Cerebellar nuclear complex (tissue), 1 donor: ENCODE measurements around the gene SSBP3.

Experiments
- DNase-seq, 2 experiments: peaks; one replicate each; lab custom pipeline; 2025; lab: John Stamatoyannopoulos, UW

SSBP3 gene

DNA sequence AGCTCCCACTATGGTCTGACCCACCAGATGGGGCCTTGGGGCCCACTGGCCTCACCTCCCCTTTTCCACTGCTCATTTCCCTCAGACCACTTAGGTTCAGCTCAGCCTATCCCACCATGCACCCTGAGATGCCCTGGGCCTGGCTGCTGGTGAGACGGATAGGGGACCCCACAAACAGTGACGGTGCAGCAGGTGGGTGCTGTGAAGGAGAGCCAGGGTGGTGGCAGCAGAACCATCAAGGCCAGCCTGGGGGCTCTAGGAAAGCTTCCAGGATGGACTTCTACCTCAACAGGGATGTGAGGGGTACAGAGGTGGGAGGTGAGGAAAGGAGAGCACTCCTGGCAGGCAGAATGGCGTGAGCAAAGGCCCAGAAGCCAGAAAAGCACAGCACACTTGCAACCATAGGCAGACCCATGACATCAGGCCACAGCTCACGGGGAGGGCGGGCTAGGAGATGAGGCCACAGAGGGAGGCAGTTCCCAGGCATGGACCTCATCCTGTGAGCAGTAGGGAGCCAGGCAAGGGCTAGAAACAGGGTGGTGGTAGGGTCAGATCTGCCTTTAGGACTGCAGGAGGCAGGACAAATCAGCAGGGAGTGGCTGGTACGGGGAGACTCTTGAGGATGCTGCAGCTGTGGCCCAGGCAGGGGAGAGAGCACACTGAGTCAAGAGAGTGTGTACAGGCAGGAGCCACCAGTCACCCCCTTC is 229.4 kb downstream of the SSBP3 start:
- DNase-seq: no peak
